DND-41 (cell line): ENCODE data around the gene PGAP3.

Source experiments
- ATAC-seq: fragments of 200-7000 bp; cut with Tn5 transposase; 3 replicates; pipeline ENCODE4 v1.9.1; 2021; ENCODE audit warnings: low read depth; ENCODE audit not compliant: insufficient read depth
- DNase-seq: peaks from one replicate; pipeline ENCODE4 v3.0.0-alpha.2; 2020
- H2AFZ ChIP-seq: 2 replicates; pipeline ENCODE4 v1.6.0; 2012; ENCODE audit warnings: low read depth, low read length
- H3K27ac ChIP-seq: 2 replicates; pipeline ENCODE4 v1.5.1; 2012; ENCODE audit warnings: low read length, inconsistent platforms
- H3K27me3 ChIP-seq: fragments of 200-600 bp; sonication (generic); 2 replicates; pipeline ENCODE4 v1.6.0; 2012; ENCODE audit warnings: low read length, mild to moderate bottlenecking, inconsistent platforms; ENCODE audit not compliant: insufficient read depth, poor library complexity
- H3K36me3 ChIP-seq: 2 replicates; pipeline ENCODE4 v1.5.1; 2012; ENCODE audit warnings: low read length, inconsistent platforms; ENCODE audit not compliant: insufficient read depth
- H3K4me1 ChIP-seq: 2 replicates; pipeline ENCODE4 v1.5.1; 2012; ENCODE audit warnings: mild to moderate bottlenecking, low read length; ENCODE audit not compliant: insufficient read depth
- H3K4me2 ChIP-seq: 2 replicates; pipeline ENCODE4 v1.6.0; 2012; ENCODE audit warnings: mild to moderate bottlenecking, moderate library complexity, low read length, inconsistent platforms; ENCODE audit not compliant: insufficient read depth
- H3K4me3 ChIP-seq, 2 experiments: fragments of 200-600 bp in 1 of 2; shearing (Covaris generic) in 1 of 2; 2 replicates each; pipeline ENCODE4 v1.5.1; 2012 to 2016; ENCODE audit warnings: inconsistent platforms in 2 of 2, low read length in 2 of 2, mild to moderate bottlenecking in 2 of 2, low read depth in 1 of 2, moderate library complexity in 1 of 2
- H3K79me2 ChIP-seq: 2 replicates; pipeline ENCODE4 v1.6.0; 2012; ENCODE audit warnings: low read length, inconsistent platforms; ENCODE audit not compliant: insufficient read depth
- H3K9ac ChIP-seq: 2 replicates; pipeline ENCODE4 v1.6.0; 2012; ENCODE audit warnings: low read depth, mild to moderate bottlenecking, inconsistent platforms, low read length, moderate library complexity
- H3K9me3 ChIP-seq: 2 replicates; pipeline ENCODE4 v1.5.1; 2012; ENCODE audit warnings: low read length, moderate library complexity, mild to moderate bottlenecking, inconsistent platforms; ENCODE audit not compliant: insufficient read depth, severe bottlenecking
- H4K20me1 ChIP-seq: 2 replicates; pipeline ENCODE4 v1.6.0; 2012; ENCODE audit warnings: low read length; ENCODE audit not compliant: insufficient read depth
- CTCF ChIP-seq: IDR thresholded peaks from 2 replicates; pipeline ENCODE4 v1.5.1; 2012; ENCODE audit warnings: borderline replicate concordance, low read length, moderate library complexity, mild to moderate bottlenecking; ENCODE audit not compliant: poor library complexity, severe bottlenecking; ENCODE audit errors: extremely low read depth
- EZH2 ChIP-seq: IDR thresholded peaks from 3 replicates; pipeline ENCODE4 v1.6.1; 2012; ENCODE audit warnings: borderline replicate concordance, low read depth, mild to moderate bottlenecking, moderate library complexity, low read length, inconsistent platforms; ENCODE audit not compliant: severe bottlenecking

Gene PGAP3

GRCh38 chr17:39639043-39639442, 48.8 kb downstream of the PGAP3 start:
- H3K4me1 ChIP-seq = peaks cover 38% of the 10 kb centered on the region
- DNase-seq = no peak
- H3K27me3 ChIP-seq = no peaks in the 10 kb centered on the region
- peaks cover 71% of the 10 kb centered on the region for H3K79me2 ChIP-seq
- no peak overlapping the region for H3K27ac ChIP-seq
- TF ChIP-seq CTCF = no peak
- no peak for TF ChIP-seq EZH2
- H4K20me1 ChIP-seq = peaks cover 50% of the 10 kb centered on the region
- peaks cover 12% of the 10 kb centered on the region for H3K36me3 ChIP-seq
- no peaks in the 10 kb centered on the region for H3K9me3 ChIP-seq
- no peak for ATAC-seq
- H3K4me3 ChIP-seq = no peak overlapping the region
- no peak overlapping the region for H2AFZ ChIP-seq
- peak overlapping the region; percentile 82 for H3K4me2 ChIP-seq
- H3K9ac ChIP-seq = no peak overlapping the region

- Histone ChIP-seq H2AFZ (no peak overlapping the region), H3K27ac (peak overlapping the region; percentile 82), H3K4me2 (peak overlapping the region; percentile 82), H3K4me3 (peak overlapping the region; percentile 80 to 88; a peak in 3 of 4 replicates), H3K9ac (peak overlapping the region; percentile 74), H4K20me1 (peaks cover 43% of the 10 kb centered on the region), H3K36me3 (peaks cover 12% of the 10 kb centered on the region), H3K79me2 (peaks cover 64% of the 10 kb centered on the region), H3K4me1 (peaks cover 38% of the 10 kb centered on the region), H3K27me3 (no peaks in the 10 kb centered on the region), H3K9me3 (no peaks in the 10 kb centered on the region)
- DNase-seq (no peak), ATAC-seq (no peak)
- no peak for TF ChIP-seq EZH2
- no peak for TF ChIP-seq CTCF
Measured at GRCh38 chr17:39638317-39638716, 49.5 kb downstream of the PGAP3 start.

GRCh38 chr17:39636927-39637736, 50.7 kb downstream of the PGAP3 start, which contains the start of gene STARD3:
Gene STARD3 (plus strand): TSS chr17:39637144. CDS start chr17:39653532, 16,388 bp downstream.
- peak; percentile 90 for ATAC-seq

More at GRCh38 chr17:39636927-39637736, 50.7 kb downstream of the PGAP3 start, which contains the start of gene STARD3:
- Histone ChIP-seq H3K4me2 (peak within 1 kb of the TSS; percentile 82), H4K20me1 (peaks cover 31% of the 10 kb centered on the region), H3K9ac (peak within 1 kb of the TSS; percentile 74), H3K27ac (peak within 1 kb of the TSS; percentile 82), H3K4me1 (peaks cover 38% of the 10 kb centered on the region), H2AFZ (peak within 1 kb of the TSS; percentile 82), H3K27me3 (no peaks in the 10 kb centered on the region), H3K36me3 (peaks cover 12% of the 10 kb centered on the region), H3K9me3 (no peaks in the 10 kb centered on the region), H3K79me2 (peaks cover 52% of the 10 kb centered on the region), H3K4me3 (peak within 1 kb of the TSS; percentile 80 to 88)
- DNase-seq = peak; percentile 91
- TF ChIP-seq EZH2 (no peak), CTCF (peak; percentile 23)
